Measurements from ENCODE around the gene HSPA12B.

HSPA12B gene

GRCh38 chr20:3798908-3799248 lies 66.4 kb downstream of the HSPA12B start:
- Histone ChIP-seq H3K27ac (ENCODE audit: extremely low read depth, low read depth, low read length) (no peak overlapping the region), H3K36me3 (ENCODE audit: control insufficient read depth in 2 of 2, insufficient read depth in 1 of 2, low read length in 2 of 2) (peaks cover 19 to 66% of the 10 kb centered on the region in 2 experiments), H3K9me3 (ENCODE audit: control insufficient read depth, insufficient read depth, low read depth, low read length) (no peaks in the 10 kb centered on the region), H3K4me1 (ENCODE audit: control insufficient read depth, insufficient read depth, low read length) (peaks cover 12% of the 10 kb centered on the region), H3K4me3 (ENCODE audit: low read depth, low read length) (no peak overlapping the region)
- CTCF ChIA-PET: interaction anchor here (0.6 to 0.9 kb wide), 2 partner anchors 21 to 57 kb away, joined by 6 read pairs; partner anchors contain the start of gene AP5S1
- POLR2A ChIA-PET: no interaction called here
- TF ChIP-seq ZNF585B (tag by site-specific recombination; IDR thresholded peaks at IDR 0.05) (no peak), HOXD13 (CRISPR knock-in tag; IDR thresholded peaks at IDR 0.05; ENCODE audit: borderline replicate concordance) (no peak), ZNF449 (tag by site-specific recombination; IDR thresholded peaks at IDR 0.05) (0 out of 2 replicates have a peak, but pooled peaks have one; percentile 21), TSHZ1 (tag by site-specific recombination; IDR thresholded peaks at IDR 0.05; ENCODE audit: borderline replicate concordance) (no peak), PATZ1 (tag by site-specific recombination; IDR thresholded peaks at IDR 0.05) (no peak), OSR2 (tag by site-specific recombination; IDR thresholded peaks at IDR 0.05) (no peak), ZNF514 (tag by site-specific recombination; IDR thresholded peaks at IDR 0.05) (no peak)

GRCh38 chr20:3800256-3800877 lies 67.9 kb downstream of the HSPA12B start:
- Histone ChIP-seq H3K36me3 (ENCODE audit: control insufficient read depth in 2 of 2, insufficient read depth in 1 of 2, low read length in 2 of 2) (peaks cover 23 to 80% of the 10 kb centered on the region in 2 experiments), H3K9me3 (ENCODE audit: control insufficient read depth, insufficient read depth, low read depth, low read length) (no peaks in the 10 kb centered on the region), H3K27ac (ENCODE audit: extremely low read depth, low read depth, low read length) (no peak overlapping the region), H3K4me3 (ENCODE audit: low read depth, low read length) (no peak overlapping the region), H3K4me1 (ENCODE audit: control insufficient read depth, insufficient read depth, low read length) (peaks cover 12% of the 10 kb centered on the region)
- ChIA-PET CTCF (interaction anchor here (1.1 to 1.6 kb wide), 3 partner anchors 13 to 52 kb away, joined by 3 to 10 read pairs (median 4); partner anchors contain the start of gene AP5S1), POLR2A (interaction anchor here (0.6 to 2.0 kb wide), 5 partner anchors 10 to 26 kb away, joined by 3 to 7 read pairs (median 4); no protein-coding TSS in a partner anchor)
- TF ChIP-seq ZNF596 (tag by site-specific recombination; IDR thresholded peaks at IDR 0.05) (no peak), ZNF140 (tag by site-specific recombination; IDR thresholded peaks at IDR 0.05) (no peak), ZNF529 (tag by site-specific recombination; IDR thresholded peaks at IDR 0.05; ENCODE audit: insufficient replicate concordance) (no peak), REPIN1 (tag by site-specific recombination; IDR thresholded peaks at IDR 0.05; ENCODE audit: low read depth) (no peak), ZNF664 (tag by site-specific recombination; IDR thresholded peaks at IDR 0.05) (no peak), PATZ1 (tag by site-specific recombination; IDR thresholded peaks at IDR 0.05) (no peak), ZNF184 (tag by site-specific recombination; IDR thresholded peaks at IDR 0.05) (no peak), ZNF354C (tag by site-specific recombination; IDR thresholded peaks at IDR 0.05; ENCODE audit: borderline replicate concordance, low read depth) (no peak)
